GM21576 (cell line): ENCODE results near the gene NT5C3B.
"Not testable (repeated sequence)": the region's sequence is repeated elsewhere in the genome, so short reads cannot be mapped to it uniquely, and the experiment has no call there.

Experiments
- ATAC-seq: cut with Tn5 transposase; IDR thresholded peaks from one replicate; pipeline ENCODE4 v1.9.1; 2021; ENCODE audit warnings: mild to moderate bottlenecking, moderate library complexity; ENCODE audit not compliant: unreplicated experiment

Gene NT5C3B

DNA sequence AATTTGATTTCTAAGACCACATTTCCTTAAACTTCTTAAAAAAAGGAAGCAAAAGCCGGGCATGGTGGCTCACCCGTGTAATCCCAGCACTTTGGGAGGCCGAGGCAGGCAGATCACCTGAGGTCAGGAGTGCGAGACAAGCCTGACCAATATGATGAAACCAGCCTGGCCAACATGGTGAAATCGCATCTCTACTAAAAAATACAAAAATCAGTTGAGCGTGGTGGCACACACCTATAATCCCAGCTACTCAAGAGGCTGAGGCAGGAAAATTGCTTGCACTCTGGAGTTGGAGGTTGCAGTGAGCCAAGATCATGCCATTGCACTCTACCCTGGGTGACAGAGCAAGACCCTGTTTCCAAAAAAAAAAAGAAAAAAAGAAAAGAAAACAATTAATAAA, 4.7 kb upstream of the NT5C3B start:
- ATAC-seq, result not testable (repeated sequence)

DNA sequence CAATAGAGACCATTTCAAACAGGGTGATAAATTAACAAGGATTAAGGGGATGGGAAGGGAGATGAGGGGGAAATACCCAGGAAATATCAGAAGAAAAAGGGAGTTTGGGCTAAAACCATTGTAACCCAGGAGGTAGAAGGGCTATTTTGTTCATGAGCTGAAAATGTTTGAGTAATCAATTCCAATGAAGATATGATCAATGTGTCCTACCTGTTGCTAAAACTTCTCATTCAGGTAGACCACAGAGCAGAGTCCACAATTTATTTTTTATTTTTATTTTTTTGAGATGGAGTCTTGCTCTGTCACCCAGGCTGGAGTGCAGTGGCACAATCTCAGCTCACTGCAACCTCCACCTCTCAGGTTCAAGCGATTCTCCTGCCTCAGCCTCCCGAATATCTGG, 3.4 kb upstream of the NT5C3B start:
- not testable (repeated sequence) for ATAC-seq

DNA sequence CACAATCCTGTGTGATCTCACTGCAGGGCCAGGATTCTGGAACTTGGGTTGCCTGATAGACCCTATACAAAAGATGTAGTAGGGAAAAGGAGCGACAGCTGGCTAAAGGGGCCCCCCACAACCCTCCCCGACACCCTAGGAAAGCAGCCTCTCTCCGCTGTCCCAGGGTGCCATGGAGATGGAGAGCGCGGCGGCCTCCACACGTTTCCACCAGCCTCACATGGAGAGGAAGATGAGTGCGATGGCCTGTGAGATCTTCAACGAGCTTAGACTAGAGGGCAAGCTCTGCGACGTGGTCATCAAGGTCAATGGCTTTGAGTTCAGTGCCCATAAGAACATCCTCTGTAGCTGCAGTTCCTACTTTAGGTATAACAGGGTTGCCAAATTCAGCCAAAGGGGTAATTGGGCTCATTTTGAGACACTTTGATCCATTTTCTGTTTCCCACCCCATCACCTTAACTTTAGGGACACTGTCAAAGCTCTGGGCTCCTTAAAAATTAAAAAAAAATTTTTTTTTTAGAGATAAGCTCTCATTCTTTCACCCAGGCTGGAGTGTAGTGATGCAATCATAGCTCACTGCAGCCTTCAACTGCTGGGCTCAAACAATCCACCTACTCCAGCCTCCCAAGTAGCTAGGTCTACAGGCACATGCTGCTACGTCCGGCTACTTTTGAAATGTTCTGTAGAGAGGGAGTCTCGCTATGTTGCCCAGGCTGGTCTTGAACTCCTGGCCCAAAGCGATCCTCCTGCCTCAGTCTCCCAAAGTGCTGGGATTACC, 1.9 kb upstream of the NT5C3B start, which contains the start of gene KLHL10:
Gene KLHL10, plus strand, starts transcription at position 65 of the 778 bp plus-strand sequence. Its CDS starts 108 bp downstream, at position 173.
- no peak for ATAC-seq

DNA sequence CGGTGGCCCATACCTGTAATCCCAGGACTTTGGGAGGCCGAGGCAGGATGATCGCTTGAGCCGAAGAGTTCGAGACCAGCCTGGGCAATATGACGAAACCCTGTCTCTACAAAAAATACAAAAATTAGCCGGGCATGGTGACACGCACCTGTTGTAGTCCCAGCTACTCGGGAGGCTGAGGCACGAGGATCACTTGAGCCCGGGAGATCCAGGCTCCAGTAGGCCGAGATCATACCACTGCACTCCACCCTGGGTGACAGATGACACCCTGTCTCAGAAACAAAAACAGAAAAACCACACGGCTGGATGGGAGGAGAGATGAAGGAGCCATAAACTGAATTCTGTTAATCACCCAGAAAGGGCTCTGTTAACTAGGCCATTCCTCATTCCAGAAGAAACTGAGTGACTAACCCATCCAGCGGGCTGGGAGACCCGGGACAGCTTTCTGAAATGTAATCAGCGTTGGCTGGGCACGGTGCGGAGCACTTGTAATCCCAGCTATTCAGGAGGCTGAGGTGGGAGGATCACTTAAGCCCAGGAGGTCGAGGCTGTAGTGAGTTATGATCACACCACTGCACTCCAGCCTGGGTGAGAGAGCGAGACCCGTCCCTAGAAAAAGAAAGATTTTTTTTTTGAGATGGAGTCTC, 641 bp upstream of the NT5C3B start:
- no peak for ATAC-seq

DNA sequence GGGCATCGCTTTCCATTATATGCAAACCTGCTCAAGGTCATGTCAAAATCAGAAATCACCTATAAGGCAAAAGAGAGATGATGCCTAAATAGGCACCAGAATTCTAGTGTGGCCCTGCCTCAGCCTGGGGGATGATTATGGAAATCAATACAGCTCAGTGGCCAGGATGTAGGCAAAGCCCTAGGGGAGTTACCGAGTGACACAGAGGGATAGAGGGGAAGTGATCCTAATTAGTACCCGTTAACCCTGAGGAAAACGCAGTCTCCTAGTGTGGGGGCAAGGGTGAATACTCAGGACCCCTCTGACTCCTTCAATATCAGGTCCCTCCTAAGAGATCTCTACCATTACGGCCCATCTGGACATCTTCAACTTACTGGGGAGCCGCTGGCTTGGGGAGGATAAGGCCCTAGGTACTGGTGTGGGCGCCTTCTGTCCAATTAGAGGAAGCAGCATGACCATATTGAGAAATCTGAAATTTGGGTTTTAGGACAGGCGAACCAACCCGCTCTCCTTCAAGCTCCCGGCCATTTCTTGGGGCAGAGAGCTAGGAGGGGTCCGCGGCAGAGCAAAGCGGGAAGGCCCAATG, 725 bp downstream of the NT5C3B start:
- no peak for ATAC-seq

DNA sequence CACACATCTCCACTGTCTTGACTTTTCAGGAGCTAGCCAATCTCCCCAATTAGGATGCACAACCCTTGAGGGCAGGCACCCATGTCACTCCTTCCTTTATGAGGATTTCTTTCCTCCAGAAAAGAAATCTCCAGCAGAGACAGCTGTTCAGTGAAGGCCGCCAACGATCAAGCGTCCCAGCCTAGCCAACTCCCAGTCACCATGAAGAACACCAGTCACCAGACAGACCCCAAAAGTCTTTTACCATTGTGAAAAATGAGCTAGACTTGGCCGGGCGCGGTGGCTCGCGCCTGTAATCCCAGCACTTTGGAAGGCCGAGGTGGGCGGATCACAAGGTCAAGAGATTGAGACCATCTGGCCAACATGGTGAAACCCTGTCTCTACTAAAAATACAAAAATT, 6.1 kb downstream of the NT5C3B start:
- ATAC-seq, result not testable (repeated sequence)

DNA sequence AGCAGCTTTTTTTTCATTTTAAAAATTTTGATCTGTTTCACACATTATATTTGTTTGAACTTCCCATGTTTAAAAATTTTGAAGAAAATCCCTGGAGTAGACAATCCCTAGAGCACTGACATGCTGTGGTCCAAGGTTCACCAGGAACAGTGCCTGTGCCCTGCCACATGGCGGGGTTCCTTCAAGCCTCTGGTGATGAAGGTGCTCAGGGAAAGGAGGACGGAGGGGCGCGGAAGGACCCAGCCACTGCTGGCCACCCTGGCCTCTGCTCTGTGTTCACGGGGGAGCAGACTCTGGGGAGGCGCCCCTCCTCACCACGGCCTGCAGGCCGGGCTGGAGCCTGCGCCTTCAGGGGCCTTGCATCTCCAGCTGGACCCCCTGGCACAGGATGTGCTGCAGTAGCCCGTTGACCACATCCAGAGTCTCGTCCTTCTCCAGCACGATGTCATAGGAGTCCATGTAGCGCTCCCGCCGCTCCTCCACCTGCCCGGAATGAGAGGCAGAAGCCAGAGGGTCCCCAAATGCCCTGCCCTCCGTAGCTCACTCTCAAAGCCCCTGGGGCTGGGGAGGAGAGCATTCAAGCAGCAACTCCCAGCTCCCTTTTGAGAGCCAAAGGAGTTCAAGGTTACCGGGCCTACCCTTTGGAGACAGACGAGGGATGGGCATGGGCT, 10.7 kb downstream of the NT5C3B start:
- no peak for ATAC-seq

DNA sequence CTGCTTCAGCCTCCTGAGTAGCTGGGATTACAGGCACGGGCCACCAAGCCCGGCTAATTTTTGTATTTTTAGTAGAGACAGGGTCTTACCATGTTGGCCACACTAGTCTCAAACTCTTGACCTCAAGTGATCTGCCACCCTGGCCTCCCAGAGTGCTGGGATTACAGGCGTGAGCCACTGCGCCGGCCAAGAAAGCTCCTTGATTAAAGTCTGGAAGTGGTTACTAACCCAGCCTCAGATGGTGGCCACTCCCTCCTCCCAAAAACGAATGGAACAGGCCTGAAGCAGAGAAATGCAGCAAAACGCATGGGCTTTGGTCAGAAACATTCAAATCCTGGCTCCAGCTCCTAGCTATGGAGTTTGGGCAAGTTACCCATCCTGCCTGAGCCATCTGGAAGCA, 11.9 kb downstream of the NT5C3B start:
- no peak for ATAC-seq

DNA sequence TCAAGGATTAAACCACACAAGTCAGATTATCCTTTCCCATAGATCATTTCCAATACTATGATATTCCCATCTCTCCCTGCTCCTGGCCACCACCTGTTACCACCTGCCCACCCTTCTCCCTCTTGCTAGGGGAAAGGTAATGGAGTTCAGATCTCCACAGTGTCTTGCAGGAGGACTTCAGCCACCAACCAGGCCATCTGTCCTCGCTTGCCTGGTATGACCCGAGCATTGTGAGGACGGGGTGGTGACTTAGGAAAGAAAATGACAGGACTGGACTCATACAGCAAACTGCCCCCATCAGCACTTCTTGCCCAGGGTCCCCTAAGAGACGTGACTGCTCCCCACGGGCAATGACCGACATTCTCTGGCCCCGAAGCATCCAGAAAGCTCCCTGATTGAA, 12.5 kb downstream of the NT5C3B start:
- no peak for ATAC-seq

DNA sequence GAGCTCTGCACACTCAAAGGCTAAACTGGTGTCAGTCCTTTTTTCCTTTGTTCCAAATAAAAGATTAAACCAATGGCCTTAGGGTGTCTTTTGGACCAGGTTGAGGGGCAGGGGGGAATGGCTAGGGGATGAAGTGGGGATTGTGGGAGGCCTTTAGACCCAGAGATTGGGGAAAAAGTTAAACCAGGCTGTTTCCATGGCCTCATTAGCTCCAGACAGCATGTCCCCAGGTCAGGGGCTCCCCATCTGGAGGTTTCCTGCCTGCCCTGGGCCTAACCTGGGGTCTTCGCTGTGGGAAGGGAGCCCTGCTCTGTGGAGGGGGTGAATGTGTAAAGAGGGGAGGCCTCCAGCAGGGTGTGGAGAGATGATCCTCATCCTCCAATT, 12.9 kb downstream of the NT5C3B start:
- no peak for ATAC-seq

DNA sequence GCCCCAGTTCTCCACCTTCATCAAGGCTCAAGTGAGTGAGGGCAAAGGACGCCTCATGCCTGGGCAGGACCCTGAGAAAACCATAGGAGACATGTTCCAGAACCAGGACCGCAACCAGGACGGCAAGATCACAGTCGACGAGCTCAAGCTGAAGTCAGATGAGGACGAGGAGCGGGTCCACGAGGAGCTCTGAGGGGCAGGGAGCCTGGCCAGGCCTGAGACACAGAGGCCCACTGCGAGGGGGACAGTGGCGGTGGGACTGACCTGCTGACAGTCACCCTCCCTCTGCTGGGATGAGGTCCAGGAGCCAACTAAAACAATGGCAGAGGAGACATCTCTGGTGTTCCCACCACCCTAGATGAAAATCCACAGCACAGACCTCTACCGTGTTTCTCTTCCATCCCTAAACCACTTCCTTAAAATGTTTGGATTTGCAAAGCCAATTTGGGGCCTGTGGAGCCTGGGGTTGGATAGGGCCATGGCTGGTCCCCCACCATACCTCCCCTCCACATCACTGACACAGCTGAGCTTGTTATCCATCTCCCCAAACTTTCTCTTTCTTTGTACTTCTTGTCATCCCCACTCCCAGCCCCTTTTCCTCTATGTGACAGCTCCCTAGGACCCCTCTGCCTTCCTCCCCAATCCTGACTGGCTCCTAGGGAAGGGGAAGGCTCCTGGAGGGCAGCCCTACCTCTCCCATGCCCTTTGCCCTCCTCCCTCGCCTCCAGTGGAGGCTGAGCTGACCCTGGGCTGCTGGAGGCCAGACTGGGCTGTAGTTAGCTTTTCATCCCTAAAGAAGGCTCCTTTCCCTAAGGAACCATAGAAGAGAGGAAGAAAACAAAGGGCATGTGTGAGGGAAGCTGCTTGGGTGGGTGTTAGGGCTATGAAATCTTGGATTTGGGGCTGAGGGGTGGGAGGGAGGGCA, 13.6 kb downstream of the NT5C3B start:
- ATAC-seq, result no peak

DNA sequence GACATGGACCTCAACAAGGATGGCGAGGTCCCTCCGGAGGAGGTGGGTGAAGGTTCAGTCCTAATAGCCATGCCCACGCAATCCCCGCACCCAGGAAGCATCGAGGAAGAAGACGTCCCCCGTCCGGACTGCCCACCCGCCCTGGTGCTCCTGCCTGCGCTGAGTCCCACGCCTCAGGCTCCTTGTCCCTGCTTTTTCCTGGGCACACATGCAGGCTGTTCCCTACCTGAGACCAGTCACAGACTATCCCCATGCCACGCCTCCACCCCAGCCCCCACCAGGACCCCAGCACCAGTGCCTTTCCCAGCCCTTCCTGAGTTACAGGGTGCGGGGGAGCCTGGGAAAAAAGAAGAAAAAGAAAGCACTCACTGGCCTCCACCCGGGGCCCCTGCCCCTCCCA, 14.3 kb downstream of the NT5C3B start:
- ATAC-seq, result no peak

DNA sequence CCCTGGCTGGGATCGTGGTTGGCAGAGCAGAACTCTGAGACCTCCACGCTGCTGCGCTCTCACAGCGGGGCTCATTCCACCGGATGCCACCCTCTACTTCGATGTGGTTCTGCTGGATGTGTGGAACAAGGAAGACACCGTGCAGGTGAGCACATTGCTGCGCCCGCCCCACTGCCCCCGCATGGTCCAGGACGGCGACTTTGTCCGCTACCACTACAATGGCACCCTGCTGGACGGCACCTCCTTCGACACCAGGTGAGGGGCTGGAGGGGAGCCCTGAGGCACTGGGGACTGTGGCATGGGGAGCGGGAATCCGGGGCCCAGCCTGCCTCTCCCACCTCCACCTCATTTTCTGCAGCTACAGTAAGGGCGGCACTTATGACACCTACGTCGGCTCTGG, 18.0 kb downstream of the NT5C3B start:
- ATAC-seq, result no peak

DNA sequence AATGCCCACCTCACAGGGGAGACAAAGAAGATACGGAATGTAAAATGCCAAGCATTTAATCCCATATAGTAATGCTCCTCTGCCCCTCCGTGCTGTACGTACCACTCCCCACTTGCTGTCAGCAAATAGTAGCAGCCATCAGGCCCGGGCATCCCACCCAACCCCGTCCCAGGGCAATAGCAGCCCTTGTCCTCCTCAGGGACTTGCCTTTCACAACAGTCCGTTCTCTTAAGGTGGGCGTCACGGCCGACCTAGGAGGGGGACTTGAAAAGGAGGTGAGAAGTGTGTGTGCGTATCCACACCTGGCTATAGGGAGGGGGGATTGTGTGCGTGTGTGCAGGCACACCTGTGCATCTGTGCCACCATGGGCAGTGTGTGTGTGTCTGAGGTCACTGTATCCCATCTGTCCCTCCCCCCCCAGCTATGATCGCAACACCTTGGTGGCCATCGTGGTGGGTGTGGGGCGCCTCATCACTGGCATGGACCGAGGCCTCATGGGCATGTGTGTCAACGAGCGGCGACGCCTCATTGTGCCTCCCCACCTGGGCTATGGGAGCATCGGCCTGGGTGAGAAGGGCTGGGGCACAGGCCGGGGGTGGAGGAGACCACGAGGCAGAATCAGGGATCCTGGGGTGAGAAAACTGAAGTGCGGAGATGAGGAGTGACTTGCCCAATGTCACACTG, 19.3 kb downstream of the NT5C3B start:
- ATAC-seq, result no peak

DNA sequence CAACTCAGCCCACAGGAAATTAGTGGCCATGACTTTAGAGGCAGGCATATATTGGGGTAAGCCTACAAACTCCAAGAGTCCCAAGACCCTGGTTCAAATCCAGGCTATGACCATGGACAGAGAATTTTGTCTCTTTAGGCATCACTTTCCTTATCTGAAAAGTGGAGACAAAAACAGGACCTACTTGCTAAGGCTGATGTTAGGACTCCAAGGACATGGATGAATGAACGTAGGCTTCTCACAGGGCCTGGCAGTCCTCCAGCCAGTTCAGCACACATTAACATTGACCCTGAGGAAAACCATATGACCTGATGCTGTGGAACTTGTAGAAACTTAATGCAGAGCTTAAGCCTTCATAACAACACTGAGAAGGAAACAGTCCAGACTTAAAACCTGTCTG, 21.8 kb downstream of the NT5C3B start:
- no peak for ATAC-seq

DNA sequence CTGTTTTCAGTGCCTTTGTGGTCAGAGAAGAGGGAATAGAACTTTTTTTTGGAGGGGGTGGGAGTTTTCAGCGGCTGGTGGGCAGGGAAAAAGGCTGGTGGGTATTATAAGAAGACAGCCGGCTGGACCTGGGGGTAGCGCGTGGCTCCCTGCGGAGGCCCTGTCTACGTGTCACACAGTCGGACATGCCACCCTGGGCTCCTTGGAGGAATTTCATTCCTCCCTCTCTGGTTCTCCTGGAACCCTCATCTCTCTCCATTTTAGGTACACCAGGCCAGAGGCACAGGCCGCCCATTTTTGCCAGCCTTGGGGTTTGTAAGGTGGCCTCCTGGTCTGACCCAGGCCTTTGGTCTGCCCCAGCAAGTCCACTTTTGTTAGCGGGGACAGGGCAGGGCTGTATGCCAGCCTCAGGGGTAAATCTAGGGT, 22.3 kb downstream of the NT5C3B start:
- ATAC-seq, result no peak

DNA sequence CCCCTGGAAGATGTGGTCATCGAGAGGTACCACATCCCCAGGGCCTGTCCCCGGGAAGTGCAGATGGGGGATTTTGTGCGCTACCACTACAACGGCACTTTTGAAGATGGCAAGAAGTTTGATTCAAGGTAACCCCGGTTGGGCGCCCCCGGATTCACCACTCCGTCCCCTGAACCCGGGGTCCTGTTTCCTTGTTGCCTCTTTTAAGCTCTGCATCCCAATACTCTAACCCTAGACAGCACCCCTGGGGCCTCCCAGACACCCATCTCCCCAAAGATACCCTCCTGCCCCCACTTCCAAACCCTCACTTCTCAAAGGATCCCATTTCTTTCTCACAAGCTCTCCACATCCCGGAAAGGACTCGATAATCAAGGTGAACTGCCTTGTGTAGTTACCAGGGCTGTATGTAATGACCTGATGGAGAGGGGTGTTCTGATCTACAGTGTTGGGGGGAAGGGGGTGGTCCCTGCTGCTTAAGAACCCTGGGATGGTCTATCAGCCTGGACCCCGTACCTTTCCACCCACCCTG, 22.8 kb downstream of the NT5C3B start:
- no peak for ATAC-seq

DNA sequence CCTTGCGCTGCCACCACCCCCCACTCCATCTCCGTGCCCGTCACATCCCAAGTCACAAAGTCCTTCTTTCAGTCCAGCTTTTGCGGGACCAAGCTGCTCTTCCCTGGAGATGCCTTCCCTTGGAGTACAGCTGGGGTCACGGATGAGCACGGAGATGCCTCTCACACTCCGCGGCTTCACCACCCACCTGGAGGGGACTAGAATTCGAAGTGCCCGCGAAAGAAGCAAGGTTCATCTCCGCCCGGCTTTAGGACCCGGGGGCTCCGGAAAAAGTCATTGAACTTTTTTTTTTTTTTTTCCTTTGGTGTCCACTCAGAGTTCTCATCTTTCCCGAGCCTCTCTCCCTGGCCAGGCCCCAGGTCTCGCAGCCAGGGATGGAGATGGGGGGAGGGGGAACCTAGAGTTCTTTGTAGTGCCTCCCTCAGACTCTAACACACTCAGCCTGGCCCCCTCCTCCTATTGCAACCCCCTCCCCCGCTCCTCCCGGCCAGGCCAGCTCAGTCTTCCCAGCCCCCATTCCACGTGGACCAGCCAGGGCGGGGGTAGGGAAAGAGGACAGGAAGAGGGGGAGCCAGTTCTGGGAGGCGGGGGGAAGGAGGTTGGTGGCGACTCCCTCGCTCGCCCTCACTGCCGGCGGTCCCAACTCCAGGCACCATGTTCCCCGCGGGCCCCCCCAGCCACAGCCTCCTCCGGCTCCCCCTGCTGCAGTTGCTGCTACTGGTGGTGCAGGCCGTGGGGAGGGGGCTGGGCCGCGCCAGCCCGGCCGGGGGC, 23.5 kb downstream of the NT5C3B start, which contains the start of gene FKBP10:
Gene FKBP10, plus strand, starts transcription at position 624 of the 771 bp plus-strand sequence. Its CDS starts 31 bp downstream, at position 655.
- ATAC-seq, result no peak
